Gastroesophageal sphincter (tissue), 4 donors: ENCODE results near the gene ADM2. TPM values are rescaled to one million over a fixed set of nuclear protein-coding genes. Genes with fewer than 3 reads are reported as not detected.

Source experiments
- ATAC-seq: fragments of 150-250 bp; one replicate; pipeline ENCODE4 v1.9.1; 2016; ENCODE audit warnings: mild to moderate bottlenecking, moderate library complexity
- H3K27ac ChIP-seq, 4 donors: fragments of 200-600 bp; sonication (generic) in 3 of 4; 1 replicate in 3 of 4; 2 replicates in 1 of 4; pipeline ENCODE4 v1.5.1; 2016 to 2019
- H3K27me3 ChIP-seq: fragments of 200-600 bp; sonication (generic); one replicate; pipeline ENCODE4 v1.5.1; 2019
- H3K36me3 ChIP-seq, 2 donors: fragments of 200-600 bp; sonication (generic); one replicate each; pipeline ENCODE4 v1.5.1; 2019; ENCODE audit warnings: control low read depth in 1 of 2
- H3K4me1 ChIP-seq, 3 donors: fragments of 200-600 bp; sonication (generic); 1 replicate in 2 of 3; 2 replicates in 1 of 3; pipeline ENCODE4 v1.5.1; 2016 to 2019; ENCODE audit warnings: control low read depth in 2 of 3
- H3K4me3 ChIP-seq, 2 donors: fragments of 200-600 bp; sonication (generic); one replicate each; pipeline ENCODE4 v1.5.1; 2019; ENCODE audit warnings: mild to moderate bottlenecking in 1 of 2, moderate library complexity in 1 of 2
- H3K9me3 ChIP-seq, 3 donors: fragments of 200-600 bp; sonication (generic); one replicate each; pipeline ENCODE4 v1.5.1; 2017 to 2019; ENCODE audit warnings: control low read depth in 2 of 3
- EP300 ChIP-seq: sonication (generic); formaldehyde crosslinking; IDR thresholded peaks from one replicate; pipeline ENCODE4 v1.6.1; 2017; ENCODE audit warnings: antibody characterized with exemption, mild to moderate bottlenecking
- POLR2A ChIP-seq, 2 donors: fragments of 450-650 bp; IDR thresholded peaks; one replicate each; pipeline ENCODE4 v1.6.1; 2017; ENCODE audit warnings: antibody characterized with exemption in 2 of 2, mild to moderate bottlenecking in 2 of 2, moderate library complexity in 1 of 2
- POLR2AphosphoS5 ChIP-seq: sonication (generic); formaldehyde crosslinking; IDR thresholded peaks from one replicate; pipeline ENCODE4 v1.6.1; 2017; ENCODE audit warnings: antibody characterized with exemption
- WGBS, 2 donors: methylation state at CpG; one replicate each; pipeline ENCODE4 v1.1.5; 2018; ENCODE audit warnings: low coverage in 1 of 2; 5-methylcytosine and 5-hydroxymethylcytosine counted together
- total RNA-seq, 4 donors: library from RNA; depleted of rRNA; stranded (reverse); fragments of >200 nt; gene quantifications; one replicate each; pipeline ENCODE4 v1.1.0, GENCODE V29; 2016
- TF ChIP-seq, protein P1 (sequence below), 4 experiments: fragments of 200-600 bp in 2 of 4; fragments of 450-650 bp in 2 of 4; sonication (generic) in 1 of 4; IDR thresholded peaks; one replicate each; pipeline ENCODE4 v1.5.1; 2017 to 2019; ENCODE audit warnings: antibody characterized with exemption in 4 of 4, mild to moderate bottlenecking in 2 of 4, moderate library complexity in 2 of 4

The ADM2 gene
- total RNA-seq, 4 donors from 2014 or later: 0.40 TPM; not detected in 3

DNA sequence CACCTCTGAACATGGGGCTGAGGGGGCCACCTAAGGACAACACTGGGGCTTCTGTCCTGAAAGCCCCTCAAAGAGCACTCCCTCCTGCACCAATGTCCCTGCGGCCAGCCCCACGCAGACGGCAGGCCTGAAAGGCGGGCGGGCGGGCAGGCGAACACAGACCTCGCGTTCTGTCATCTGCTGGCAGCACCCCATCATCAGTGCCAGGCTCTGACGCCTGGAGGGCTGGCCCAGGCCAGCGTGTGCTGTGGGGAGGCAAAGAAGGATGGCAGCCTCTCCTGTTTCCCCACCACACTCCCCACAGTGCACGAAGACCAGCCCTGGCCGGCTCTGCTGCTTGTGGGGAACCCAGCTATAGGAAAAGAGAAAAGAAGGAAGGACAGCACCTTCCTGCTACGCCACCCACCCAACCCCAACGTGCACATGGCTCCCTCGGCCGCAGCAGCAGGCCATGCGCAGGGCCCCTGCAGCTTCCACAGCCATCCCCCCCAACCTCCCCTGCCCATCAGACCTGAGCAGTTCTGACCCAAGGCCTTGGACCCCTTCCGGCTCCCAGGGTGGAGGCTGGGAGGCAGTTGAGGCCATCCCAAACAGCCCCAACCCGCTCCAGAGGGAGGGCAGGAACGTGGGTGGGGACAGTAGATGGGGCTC lies 10.0 kb upstream of the ADM2 start:
- no peak for TF ChIP-seq POLR2A (IDR thresholded peaks at IDR 0.05)
- TF ChIP-seq, protein P1, sequence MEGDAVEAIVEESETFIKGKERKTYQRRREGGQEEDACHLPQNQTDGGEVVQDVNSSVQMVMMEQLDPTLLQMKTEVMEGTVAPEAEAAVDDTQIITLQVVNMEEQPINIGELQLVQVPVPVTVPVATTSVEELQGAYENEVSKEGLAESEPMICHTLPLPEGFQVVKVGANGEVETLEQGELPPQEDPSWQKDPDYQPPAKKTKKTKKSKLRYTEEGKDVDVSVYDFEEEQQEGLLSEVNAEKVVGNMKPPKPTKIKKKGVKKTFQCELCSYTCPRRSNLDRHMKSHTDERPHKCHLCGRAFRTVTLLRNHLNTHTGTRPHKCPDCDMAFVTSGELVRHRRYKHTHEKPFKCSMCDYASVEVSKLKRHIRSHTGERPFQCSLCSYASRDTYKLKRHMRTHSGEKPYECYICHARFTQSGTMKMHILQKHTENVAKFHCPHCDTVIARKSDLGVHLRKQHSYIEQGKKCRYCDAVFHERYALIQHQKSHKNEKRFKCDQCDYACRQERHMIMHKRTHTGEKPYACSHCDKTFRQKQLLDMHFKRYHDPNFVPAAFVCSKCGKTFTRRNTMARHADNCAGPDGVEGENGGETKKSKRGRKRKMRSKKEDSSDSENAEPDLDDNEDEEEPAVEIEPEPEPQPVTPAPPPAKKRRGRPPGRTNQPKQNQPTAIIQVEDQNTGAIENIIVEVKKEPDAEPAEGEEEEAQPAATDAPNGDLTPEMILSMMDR (IDR thresholded peaks at IDR 0.05): no peak
- no peak for TF ChIP-seq EP300
- no peak for TF ChIP-seq POLR2AphosphoS5
- no peak overlapping the region for H3K4me3 ChIP-seq
- no peaks in the 10 kb centered on the region for H3K9me3 ChIP-seq
- no peaks in the 10 kb centered on the region for H3K27me3 ChIP-seq
- H3K36me3 ChIP-seq: peaks cover 0 to 29% of the 10 kb centered on the region in 2 donors
- no CpG with 5 or more reads among the region's 21 CpGs for WGBS, 2 donors
- no peak for ATAC-seq
- H3K4me1 ChIP-seq: peaks cover 0 to 69% (median 48%) of the 10 kb centered on the region in 3 donors
- H3K27ac ChIP-seq: no peak overlapping the region

GRCh38 chr22:50471962-50472361 lies 9.4 kb upstream of the ADM2 start:
- Histone ChIP-seq H3K4me3 (no peak overlapping the region), H3K4me1 (peaks cover 0 to 69% (median 48%) of the 10 kb centered on the region in 3 donors), H3K27ac (no peak overlapping the region), H3K27me3 (no peaks in the 10 kb centered on the region), H3K9me3 (no peaks in the 10 kb centered on the region), H3K36me3 (peaks cover 0 to 22% of the 10 kb centered on the region in 2 donors)
- no CpG with 5 or more reads among the region's 5 CpGs for WGBS, 2 donors
- TF ChIP-seq, protein P1 (IDR thresholded peaks at IDR 0.05): no peak
- TF ChIP-seq POLR2A (IDR thresholded peaks at IDR 0.05) (no peak), POLR2AphosphoS5 (no peak), EP300 (no peak)
- ATAC-seq: no peak

GRCh38 chr22:50473088-50473487 lies 8.3 kb upstream of the ADM2 start:
- Histone ChIP-seq H3K4me1 (peaks cover 0 to 69% (median 48%) of the 10 kb centered on the region in 3 donors), H3K36me3 (peaks cover 0 to 11% of the 10 kb centered on the region in 2 donors), H3K27me3 (no peaks in the 10 kb centered on the region), H3K9me3 (no peaks in the 10 kb centered on the region), H3K27ac (peak overlapping the region in 1 of 4 donors; percentile 7), H3K4me3 (peak overlapping the region in 1 of 2 donors; percentile 96)
- no peak for ATAC-seq
- WGBS, 2 donors: 94% methylated on average over 4 of the region's 6 CpGs; no CpG with 5 or more reads in 1 of the 2 donors
- TF ChIP-seq POLR2A (IDR thresholded peaks at IDR 0.05) (no peak), POLR2AphosphoS5 (no peak)
- TF ChIP-seq, protein P1 (IDR thresholded peaks at IDR 0.05): no peak

DNA sequence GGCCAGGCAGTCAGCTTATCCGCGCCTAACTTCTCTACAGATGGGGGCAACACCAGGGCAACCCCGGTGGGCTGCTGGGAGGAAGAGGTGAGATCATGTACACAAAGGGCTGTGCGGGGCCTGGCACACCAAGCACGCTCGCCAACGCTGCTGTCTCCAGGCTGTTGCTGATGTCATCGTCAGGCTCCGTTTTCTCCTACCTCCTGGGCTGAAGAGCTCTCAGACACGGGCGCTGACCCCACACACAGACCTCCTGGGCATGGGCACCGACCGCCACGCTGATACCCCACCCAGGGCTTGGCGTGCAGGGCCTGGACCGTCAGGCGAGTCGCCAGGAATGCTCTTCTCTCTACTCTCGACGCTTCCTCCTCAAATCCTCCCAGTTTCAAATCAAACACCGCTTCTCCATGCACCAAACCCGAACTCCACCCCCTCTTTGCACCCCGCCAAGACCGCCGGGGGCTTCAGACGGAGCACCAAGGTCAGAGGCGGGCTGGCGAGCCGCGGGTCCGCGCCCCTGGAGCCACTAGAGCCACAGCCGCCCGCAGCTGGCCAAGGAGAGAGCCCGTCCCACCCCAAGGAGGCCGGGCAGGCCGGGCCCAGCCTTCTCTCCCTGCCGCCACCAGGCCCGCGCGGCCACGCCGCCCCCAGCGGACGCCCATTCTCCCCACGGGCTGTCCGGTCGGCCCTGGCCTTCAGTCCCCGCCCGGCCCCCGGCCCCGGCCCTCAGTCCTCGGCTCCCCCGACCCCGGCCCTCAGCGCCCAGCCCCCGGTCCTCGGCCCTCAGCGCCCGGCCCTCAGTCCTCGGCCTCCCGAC lies 7.3 kb upstream of the ADM2 start:
- Histone ChIP-seq H3K27me3 (peaks cover 5% of the 10 kb centered on the region), H3K9me3 (no peaks in the 10 kb centered on the region), H3K27ac (peak overlapping the region; percentile 44 to 94 (median 91)), H3K4me1 (peaks cover 0 to 60% (median 48%) of the 10 kb centered on the region in 3 donors), H3K36me3 (peaks cover 0 to 8% of the 10 kb centered on the region in 2 donors), H3K4me3 (peak overlapping the region; percentile 72 to 96)
- peak; percentile 30 for ATAC-seq
- WGBS, 2 donors: 0 to 2% methylated on average over 2 to 9 of the region's 62 CpGs
- no peak for TF ChIP-seq POLR2A (IDR thresholded peaks at IDR 0.05)
- TF ChIP-seq, protein P1 (IDR thresholded peaks at IDR 0.05): peak in 1 of 4 experiments; percentile 17
